Duodenal mucosa (tissue), 2 donors: ENCODE data around the gene OPA3.
"Not testable (repeated sequence)": the region's sequence is repeated elsewhere in the genome, so short reads cannot be mapped to it uniquely, and the experiment has no call there.

Experiments
- H3K27ac ChIP-seq: one replicate; pipeline ENCODE4 v1.7.0; 2013; ENCODE audit warnings: low read depth, low read length
- H3K27me3 ChIP-seq, 2 donors: one replicate each; pipeline ENCODE4 v1.7.0; 2013; ENCODE audit warnings: low read length in 2 of 2, control low read depth in 1 of 2; ENCODE audit not compliant: insufficient read depth in 2 of 2, control insufficient read depth in 1 of 2
- H3K36me3 ChIP-seq, 2 donors: one replicate each; pipeline ENCODE4 v1.7.0; 2013; ENCODE audit warnings: low read length in 2 of 2, control low read depth in 1 of 2; ENCODE audit not compliant: insufficient read depth in 2 of 2, control insufficient read depth in 1 of 2
- H3K4me1 ChIP-seq, 2 donors: one replicate each; pipeline ENCODE4 v1.7.0; 2013; ENCODE audit warnings: low read length in 2 of 2, control low read depth in 1 of 2; ENCODE audit not compliant: insufficient read depth in 2 of 2, control insufficient read depth in 1 of 2
- H3K4me3 ChIP-seq, 2 donors: one replicate each; pipeline ENCODE4 v1.7.0; 2013; ENCODE audit warnings: low read length in 2 of 2, low read depth in 1 of 2
- H3K9ac ChIP-seq, 2 donors: one replicate each; pipeline ENCODE4 v1.7.0; 2013; ENCODE audit warnings: low read length in 2 of 2, low read depth in 1 of 2
- H3K9me3 ChIP-seq, 2 donors: one replicate each; pipeline ENCODE4 v1.7.0; 2013; ENCODE audit warnings: low read length in 2 of 2, control low read depth in 1 of 2; ENCODE audit not compliant: control insufficient read depth in 1 of 2

The OPA3 gene

DNA sequence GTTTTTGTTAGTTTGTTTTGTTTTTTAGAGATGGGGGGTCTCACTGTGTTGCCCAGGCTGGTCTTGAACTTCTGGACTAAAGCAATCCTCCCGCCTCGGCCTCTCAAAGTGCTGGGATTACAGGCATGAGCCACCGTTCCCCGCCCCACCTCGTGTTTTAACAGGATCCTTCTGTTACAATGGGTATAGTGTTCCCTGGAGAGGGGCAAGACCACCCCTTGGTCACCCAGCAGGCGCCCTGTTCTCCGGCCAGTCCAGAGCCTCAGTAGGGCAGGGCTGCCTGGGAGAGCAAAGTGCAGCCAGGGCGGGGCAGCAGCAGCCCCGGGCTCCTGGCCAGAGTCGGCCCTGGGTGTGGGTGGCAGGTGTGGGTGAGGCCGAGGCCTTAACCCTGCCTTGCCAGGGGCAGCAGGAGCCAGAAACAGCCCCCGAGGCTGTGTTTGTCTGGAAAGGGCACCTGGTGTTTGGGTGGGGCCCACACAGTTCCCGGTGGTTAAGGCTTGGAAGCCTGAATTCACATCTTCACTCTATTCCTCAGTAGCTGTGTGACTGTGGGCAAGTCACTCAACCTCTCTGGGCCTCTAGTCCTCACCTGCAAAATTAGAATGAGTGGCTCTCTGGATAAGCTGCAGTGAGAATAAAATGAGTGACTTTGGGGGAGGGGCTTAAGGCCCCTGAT is 70.1 kb downstream of the OPA3 start:
- peak overlapping the region; percentile 89 for H3K27ac ChIP-seq
- peaks cover 52 to 59% of the 10 kb centered on the region in 2 donors for H3K4me1 ChIP-seq
- H3K9me3 ChIP-seq = no peaks in the 10 kb centered on the region
- peak overlapping the region; percentile 58 to 83 for H3K9ac ChIP-seq
- peaks cover 5 to 19% of the 10 kb centered on the region in 2 donors for H3K36me3 ChIP-seq
- H3K4me3 ChIP-seq = peak overlapping the region; percentile 34 to 50
- no peaks in the 10 kb centered on the region for H3K27me3 ChIP-seq

DNA sequence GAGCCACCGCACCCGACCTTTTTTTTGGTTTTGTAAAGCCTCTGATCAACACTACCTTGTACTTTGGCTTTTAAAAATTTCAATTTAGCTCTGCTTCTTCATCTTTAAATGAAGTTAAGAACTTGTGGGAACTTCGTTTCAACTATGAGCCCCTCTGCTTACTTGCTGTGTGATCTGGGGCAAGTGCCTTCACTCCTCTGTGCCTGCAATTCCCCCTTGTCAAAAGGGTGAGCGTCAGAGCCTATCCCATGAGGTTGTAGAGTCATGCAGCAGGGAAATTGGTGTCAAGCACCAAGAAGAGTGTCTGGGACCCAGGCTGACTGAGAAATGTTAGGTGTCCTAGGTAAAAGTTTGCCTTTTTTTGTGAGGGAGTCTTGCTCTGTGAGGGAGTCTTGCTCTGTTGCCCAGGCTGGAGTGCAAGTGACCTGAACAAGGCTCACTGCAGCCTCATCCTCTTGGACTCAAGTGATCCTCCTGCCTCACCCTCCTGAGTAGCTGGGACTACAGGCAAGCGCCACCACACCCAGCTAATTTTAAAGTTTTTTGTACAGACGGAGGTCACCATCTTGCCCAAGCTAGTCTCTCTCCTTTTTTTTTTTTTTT is 71.6 kb downstream of the OPA3 start:
- Histone ChIP-seq H3K36me3 (peaks cover 0 to 11% of the 10 kb centered on the region in 2 donors), H3K27me3 (no peaks in the 10 kb centered on the region), H3K9me3 (no peaks in the 10 kb centered on the region), H3K27ac (no peak overlapping the region), H3K9ac (no peak overlapping the region), H3K4me3 (no peak overlapping the region), H3K4me1 (peaks cover 49 to 59% of the 10 kb centered on the region in 2 donors)

DNA sequence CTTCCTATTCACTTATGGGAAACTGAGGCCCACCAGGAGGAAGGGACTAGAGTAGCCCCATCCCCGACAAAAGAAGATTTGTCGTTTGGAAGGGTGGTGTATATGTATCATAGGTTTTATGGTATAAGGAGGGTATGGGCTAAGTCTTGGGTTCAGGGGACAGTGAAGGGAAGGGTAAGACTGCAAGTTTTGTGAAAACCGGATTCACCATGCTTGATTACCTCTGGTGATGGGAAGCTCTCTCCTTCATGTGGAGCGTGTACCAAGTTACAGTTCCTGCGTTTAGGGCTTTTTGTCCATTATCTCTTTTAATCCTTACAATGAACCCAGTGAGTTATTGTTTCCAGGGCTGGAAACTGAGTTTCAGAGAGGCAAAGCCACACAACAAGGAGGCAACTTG is 73.5 kb downstream of the OPA3 start:
- Histone ChIP-seq H3K9ac (peak overlapping the region in 1 of 2 donors; percentile 10), H3K36me3 (peaks cover 0 to 4% of the 10 kb centered on the region in 2 donors), H3K4me3 (peak overlapping the region in 1 of 2 donors; percentile 43), H3K27ac (no peak overlapping the region), H3K27me3 (no peaks in the 10 kb centered on the region), H3K4me1 (peaks cover 42 to 55% of the 10 kb centered on the region in 2 donors), H3K9me3 (no peaks in the 10 kb centered on the region)

DNA sequence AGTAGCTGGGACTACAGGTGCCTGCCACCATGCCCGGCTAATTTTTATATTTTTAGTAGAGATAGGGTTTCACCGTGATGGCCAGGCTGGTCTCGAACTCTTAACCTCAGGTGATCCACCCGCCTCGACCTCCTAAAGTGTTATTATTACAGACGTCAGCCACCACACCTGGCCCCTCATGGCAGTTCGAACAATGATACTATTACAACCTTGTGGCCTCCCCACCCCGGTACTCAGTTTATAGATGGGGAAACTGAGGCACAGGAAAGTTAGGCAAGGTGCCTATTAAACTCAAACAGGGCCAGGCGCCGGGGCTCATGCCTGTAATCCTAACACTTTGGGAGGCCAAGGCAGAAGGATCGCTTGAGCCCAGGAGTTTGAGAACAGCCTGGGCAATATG is 74.2 kb downstream of the OPA3 start:
- H3K4me1 ChIP-seq = peaks cover 36 to 51% of the 10 kb centered on the region in 2 donors
- H3K9me3 ChIP-seq, H3K27me3 ChIP-seq, H3K27ac ChIP-seq, H3K4me3 ChIP-seq, H3K36me3 ChIP-seq, H3K9ac ChIP-seq: not testable (repeated sequence)

DNA sequence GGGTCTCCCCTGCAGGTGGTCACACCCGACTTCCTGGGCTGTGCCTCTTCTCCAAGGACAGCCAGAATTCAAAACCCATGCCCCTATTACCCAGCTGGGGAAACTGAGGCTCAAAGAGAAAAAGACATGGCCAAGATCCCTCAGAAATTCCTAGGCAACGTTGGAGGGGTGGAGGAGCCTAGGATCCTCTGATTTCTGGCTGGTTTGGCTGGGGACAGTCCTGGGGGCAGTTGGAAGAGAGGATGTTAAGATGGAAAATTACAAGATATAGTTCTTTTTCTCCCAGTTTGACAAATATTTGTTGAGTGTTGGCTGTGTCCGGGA is 74.9 kb downstream of the OPA3 start:
- H3K9ac ChIP-seq = peak overlapping the region; percentile 63 to 100
- H3K9me3 ChIP-seq = no peaks in the 10 kb centered on the region
- H3K27me3 ChIP-seq = no peaks in the 10 kb centered on the region
- peaks cover 29 to 44% of the 10 kb centered on the region in 2 donors for H3K4me1 ChIP-seq
- peak overlapping the region; percentile 95 to 98 for H3K4me3 ChIP-seq
- H3K36me3 ChIP-seq = peaks cover 0 to 4% of the 10 kb centered on the region in 2 donors
- peak overlapping the region; percentile 44 for H3K27ac ChIP-seq

DNA sequence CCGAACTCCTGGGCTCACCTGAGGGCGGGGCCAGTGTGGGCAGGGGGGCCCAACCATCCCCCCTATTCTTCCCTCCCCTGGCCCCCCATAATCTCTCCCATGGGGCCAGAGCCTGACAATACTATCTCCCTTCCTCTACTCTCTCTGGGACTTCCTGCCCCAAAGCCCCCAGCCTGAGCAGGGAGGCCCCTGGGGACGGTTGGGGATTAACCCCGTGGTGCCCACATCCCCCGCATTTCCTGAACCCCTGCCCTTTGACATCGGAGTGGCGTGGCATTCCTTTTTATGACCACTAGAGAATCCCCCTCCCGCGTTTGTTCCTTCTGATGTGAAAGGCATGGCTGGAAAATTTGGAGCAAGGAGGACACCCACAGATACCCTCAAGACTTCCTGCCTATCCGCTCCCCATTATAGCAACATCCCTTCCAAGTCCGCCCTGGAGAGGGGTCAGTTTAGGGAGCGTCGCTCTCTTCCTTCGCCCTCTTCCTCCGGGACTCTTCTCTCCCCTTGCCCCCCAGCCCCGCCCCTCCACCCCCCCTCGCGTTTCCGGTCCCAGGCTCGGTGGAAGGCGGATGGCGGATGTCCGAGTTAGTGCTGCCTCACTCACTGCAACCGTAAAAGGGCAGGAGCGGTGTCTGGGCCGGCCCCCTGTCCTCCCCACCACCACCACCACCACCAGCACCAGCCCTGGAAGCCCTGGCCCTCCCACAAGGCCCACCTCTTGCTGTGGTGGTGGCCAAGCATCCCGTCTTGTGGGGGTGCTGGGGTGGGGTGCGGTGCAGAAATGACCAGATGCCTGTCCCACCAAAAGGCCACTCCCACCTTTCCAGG is 75.5 kb downstream of the OPA3 start:
- Histone ChIP-seq H3K4me3 (peak overlapping the region; percentile 95 to 98), H3K27me3 (no peaks in the 10 kb centered on the region), H3K27ac (peak overlapping the region; percentile 96), H3K9me3 (no peaks in the 10 kb centered on the region), H3K4me1 (peaks cover 23 to 38% of the 10 kb centered on the region in 2 donors), H3K9ac (peak overlapping the region; percentile 90 to 100), H3K36me3 (peaks cover 0 to 4% of the 10 kb centered on the region in 2 donors)

DNA sequence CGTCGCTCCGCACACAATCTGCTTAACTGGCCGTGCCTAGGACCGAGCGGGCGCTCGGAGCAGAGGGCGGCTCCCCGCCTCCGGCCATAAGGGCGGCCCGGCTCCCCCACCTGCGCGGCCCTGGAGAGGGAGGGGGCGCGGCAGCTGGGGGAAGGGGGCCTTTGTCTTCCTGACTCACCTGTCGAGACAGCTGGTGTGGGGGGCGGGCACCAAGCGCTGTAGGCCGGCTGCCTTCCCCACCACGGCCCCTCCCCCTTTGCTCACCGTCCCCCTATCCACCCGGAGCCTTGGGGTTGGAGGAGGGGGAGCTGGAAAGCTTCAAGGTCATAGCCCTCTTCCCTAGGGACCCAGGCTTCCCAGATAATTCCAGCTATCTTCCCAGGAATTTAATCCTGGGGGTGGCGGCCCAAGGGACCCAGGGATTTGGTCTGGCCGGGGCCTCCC is 76.2 kb downstream of the OPA3 start:
- H3K36me3 ChIP-seq = peaks cover 0 to 4% of the 10 kb centered on the region in 2 donors
- H3K4me3 ChIP-seq = peak overlapping the region; percentile 95 to 98
- H3K9me3 ChIP-seq = no peaks in the 10 kb centered on the region
- H3K4me1 ChIP-seq = peaks cover 18 to 33% of the 10 kb centered on the region in 2 donors
- H3K27me3 ChIP-seq = no peaks in the 10 kb centered on the region
- H3K27ac ChIP-seq = peak overlapping the region; percentile 96
- H3K9ac ChIP-seq = peak overlapping the region; percentile 98 to 100

DNA sequence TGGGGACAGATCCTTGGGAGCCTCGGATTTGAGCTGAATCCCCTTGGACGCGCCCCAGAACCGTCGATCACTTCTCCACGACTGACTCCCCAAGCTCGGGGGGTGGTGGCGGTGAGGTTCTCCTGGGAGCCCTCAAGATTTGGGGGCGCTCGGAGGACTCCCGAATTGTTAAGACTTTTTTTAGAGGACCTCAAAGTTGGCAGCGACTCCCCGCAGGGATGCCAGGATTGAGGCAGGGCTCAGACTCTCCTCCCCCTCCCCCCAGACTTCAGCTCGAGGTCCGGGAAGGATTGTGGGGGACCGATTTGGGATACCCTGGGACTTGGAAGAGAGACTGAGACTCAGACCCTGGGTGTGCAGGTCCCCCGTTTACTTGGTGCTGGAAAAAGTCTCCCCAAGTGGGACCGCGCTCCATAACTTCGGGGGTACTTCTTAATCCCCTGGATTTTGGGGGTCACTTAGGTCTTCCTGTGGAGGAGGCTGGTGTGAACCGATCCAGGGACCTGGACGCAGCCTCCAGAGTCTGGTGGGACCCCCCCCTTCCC is 76.7 kb downstream of the OPA3 start:
- Histone ChIP-seq H3K9me3 (no peaks in the 10 kb centered on the region), H3K9ac (peak overlapping the region; percentile 98 to 100), H3K36me3 (peaks cover 0 to 2% of the 10 kb centered on the region in 2 donors), H3K4me1 (peaks cover 15 to 30% of the 10 kb centered on the region in 2 donors), H3K27me3 (no peaks in the 10 kb centered on the region), H3K27ac (peak overlapping the region; percentile 96), H3K4me3 (peak overlapping the region; percentile 95 to 98)

DNA sequence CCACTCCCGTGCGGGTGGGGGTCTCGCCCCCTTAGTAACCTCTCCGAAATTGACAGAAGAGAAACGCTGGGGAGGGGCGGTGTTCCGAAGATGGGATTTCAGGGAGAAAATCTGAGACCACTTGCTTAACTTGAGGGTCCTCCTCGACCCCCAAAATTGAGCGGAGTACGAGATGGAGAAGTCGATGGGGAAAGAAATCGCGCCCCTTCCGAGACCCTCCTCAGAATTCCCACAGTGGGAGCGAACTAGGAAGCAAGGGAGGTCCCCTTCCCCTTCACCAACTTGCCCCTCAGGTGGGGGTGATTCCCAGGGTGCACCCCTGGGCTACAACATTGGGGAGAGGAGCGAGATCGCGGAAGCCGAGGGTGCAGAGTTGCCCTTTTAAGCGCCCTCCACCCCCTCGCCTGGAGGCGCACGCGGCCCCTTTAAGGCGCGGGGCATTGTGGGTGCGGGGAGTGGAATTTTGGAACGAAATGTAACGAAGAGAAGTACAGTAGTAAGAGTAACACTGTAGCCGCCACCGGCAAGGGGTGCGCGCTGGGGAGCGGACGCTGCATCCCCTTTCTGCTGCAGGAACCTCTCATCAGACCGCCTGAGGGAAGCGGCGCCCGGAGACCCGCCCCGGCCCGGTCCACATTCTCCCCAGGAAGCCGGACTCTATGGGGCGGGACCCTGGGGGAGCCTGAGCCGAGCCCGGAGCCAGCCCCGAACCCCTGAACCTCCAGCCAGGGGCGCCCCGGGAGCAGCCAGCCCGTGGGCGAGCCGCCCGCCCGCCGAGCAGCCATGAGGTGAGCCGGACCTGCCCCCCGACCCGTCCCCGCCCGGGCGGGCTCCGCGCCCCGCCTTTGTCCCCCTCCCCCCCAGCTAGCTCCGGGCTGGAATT is 77.4 kb downstream of the OPA3 start, which contains the start of gene VASP:
Gene VASP, plus strand, starts transcription at position 491 of the 883 bp plus-strand sequence. Its CDS starts 293 bp downstream, at position 784.
- peak within 1 kb of the TSS; percentile 98 to 100 for H3K9ac ChIP-seq
- H3K27me3 ChIP-seq = no peaks in the 10 kb centered on the region
- peaks cover 12 to 26% of the 10 kb centered on the region in 2 donors for H3K4me1 ChIP-seq
- H3K27ac ChIP-seq = peak within 1 kb of the TSS; percentile 96
- no peaks in the 10 kb centered on the region for H3K36me3 ChIP-seq
- H3K4me3 ChIP-seq = peak within 1 kb of the TSS; percentile 95 to 98
- no peaks in the 10 kb centered on the region for H3K9me3 ChIP-seq
